GM18519 (cell line): ENCODE results near the gene FMN1.

ENCODE experiments used
- ATAC-seq: cut with Tn5 transposase; IDR thresholded peaks from one replicate; pipeline ENCODE4 v1.9.1; 2021; ENCODE audit warnings: mild to moderate bottlenecking, moderate library complexity; ENCODE audit not compliant: unreplicated experiment, low FRiP score

Gene FMN1

DNA sequence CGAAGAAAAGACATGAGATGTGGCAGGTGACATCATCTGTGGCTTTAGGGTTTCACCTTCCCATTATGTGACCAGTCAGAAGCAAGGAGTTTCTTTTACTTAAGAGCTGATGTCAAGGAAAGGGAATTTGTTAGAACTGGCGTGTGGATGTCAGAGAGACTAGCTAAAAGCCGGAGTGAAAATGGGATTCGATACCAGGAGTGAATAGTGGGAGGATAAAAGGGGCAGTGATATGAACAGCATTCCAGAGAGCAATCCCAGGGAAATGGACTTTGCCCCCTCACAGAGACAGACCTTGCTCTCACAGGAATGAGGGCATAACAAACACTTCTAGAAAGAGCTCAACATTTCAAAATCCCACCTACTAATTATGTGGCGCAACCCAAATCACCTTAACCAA, 5.9 kb upstream of the FMN1 start:
- ATAC-seq: no peak

DNA sequence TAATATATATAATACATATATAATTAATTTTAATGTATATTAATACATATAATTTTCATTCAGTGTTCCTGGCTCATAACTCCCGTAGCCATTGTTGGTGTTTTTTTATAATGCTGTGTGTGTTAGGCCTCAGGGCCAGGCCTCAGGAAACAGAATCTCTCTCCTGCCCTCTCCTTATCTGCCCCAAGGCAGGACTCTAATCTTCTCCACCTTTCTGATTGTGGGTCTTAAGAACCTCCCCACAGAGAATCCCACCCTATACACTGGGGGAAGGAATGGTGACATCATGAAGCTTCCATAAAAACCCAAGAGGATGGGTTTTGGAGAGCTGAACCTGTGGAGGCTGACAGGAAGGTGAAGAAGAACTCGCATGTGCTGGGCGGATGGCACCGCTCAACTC, 4.0 kb upstream of the FMN1 start:
- no peak for ATAC-seq

DNA sequence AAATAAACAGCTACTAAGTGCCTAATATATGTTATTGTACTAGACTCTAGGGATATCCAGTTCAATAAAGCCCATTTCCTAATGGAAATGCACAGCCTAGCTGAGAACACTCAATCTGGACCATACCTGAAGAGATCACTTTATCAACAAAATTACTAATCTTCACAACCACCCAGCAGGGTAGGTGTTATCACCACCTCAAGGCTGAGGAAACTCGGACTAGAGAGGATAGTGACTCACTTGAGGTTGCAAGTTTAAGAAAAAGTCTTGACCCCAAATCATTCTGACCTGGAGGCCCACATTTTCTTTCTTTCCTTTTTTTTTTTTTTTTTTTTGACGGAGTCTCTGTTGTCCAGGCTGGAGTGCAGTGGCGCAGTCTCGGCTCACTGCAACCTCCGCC, 3.1 kb upstream of the FMN1 start:
- no peak for ATAC-seq

DNA sequence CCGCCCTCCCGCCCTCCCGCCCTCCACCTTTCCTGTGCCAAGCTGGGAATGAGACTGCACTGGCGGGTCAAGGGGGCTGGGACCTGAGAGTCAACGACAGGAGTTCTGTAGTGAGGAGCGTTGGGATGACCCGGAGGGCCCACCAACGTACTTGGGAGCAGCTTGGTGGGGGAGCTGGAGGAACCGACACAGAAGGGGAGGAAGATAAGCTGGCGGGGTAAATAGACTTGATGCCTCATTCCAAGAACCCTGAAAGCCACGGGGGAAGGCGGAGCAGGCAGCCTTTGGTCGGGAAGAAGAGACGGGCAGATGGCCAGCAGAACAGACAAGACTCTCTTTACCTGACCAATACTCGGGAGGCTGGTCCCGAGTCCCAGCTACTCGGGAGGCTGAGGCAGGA, 277 bp downstream of the FMN1 start:
- no peak for ATAC-seq

DNA sequence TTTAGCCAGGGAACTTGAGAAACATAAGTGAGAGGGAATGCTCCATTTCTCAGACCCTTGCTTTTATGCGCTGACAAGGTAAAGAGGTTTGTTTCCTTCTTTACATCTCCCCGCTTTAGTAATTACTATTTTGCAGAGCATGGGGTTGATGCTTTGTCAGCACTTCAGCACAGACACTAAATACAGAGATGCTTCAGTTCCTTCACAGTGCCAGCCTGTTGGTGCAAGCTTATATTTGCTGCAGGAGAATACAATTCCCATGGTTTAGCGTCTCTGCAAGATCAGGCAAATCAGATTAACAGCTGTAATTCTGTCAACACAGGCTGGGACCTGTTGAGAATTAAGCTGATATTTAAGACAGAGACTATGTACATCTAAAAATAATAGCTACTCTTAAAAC, 2.9 kb downstream of the FMN1 start:
- ATAC-seq: no peak

DNA sequence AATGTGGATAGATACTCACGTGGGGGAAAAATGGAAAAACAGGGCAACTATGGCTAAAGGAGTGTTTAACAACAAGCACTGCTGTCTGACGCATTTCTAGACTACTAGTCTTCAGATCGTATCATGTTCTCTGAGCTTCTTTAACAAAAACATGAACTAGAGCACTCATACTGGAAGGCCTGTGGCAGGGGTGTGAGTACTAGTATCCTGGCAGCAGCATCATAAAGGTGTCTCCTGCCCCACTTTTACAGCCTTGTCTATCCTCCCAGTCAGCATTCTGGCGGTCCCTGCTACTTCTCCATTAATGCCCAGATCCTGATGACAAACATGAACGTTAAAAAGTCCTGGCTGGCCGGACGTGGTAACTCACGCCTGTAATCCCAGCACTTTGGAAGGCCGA, 4.0 kb downstream of the FMN1 start:
- no peak for ATAC-seq

DNA sequence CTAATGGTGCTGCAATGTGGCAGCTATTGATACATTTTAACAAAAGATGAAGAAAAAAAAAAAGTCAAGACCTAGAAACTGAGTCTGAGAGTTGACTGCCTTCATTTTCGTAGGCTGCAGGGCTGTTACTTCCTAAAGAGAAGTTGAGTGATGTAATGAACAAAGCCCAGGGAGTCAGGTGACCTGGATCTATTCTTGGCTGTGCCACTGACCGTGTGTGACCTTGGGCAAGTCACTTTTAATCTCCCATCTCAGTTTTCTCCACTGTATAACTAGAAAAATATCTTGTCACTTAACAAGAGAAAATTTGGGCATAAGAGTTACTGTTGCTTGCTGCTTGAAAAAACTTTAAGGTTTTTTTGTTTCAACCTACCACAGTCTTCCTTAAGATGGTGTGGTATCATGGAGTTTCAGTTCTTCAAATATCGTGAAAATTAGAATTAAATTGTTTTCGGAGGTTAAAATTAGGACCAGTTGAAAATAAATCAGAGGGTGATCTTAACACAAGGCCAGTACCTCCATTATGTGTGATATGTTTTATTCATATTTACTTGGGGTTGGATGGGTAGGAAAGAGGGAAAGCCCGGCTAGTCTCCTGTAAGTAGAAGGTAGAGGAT, 5.8 kb downstream of the FMN1 start:
- no peak for ATAC-seq

DNA sequence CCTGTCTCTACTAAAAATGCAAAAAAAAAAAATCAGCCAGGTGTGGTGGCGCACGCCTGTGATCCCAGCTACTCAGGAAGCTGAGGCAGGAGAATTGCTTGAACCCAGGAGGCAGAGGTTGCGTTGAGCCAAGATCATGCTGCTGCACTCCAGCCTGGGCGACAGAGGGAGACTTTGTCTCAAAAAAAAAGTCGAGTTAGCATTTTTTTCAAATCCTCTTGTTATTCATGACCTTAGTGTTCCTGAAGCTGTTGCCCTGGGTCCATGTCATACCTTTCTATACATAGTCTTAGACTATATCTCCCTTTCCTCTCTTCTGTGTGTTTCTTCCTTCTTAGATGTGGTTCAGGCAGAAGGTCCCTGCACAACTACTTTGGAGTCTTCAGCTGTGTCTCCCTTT, 6.4 kb downstream of the FMN1 start:
- ATAC-seq: no peak

DNA sequence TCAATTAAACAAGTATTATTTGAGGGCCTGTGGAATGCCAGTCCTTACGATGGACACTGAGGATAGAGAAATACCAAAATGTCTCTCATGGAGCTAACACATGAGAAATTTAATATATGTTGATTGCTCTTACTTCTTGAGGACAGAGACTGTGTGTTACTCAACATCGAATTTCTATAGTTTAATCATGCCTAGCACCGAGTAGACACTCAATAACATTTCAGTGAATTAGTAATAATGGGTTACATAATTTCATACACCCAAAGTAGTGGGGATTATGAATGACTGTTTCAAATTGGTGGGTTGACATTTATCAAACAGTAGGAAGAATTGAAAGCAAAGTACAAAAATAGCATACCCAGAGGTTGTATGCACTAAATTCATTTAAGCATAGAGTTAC, 11.2 kb downstream of the FMN1 start:
- no peak for ATAC-seq

DNA sequence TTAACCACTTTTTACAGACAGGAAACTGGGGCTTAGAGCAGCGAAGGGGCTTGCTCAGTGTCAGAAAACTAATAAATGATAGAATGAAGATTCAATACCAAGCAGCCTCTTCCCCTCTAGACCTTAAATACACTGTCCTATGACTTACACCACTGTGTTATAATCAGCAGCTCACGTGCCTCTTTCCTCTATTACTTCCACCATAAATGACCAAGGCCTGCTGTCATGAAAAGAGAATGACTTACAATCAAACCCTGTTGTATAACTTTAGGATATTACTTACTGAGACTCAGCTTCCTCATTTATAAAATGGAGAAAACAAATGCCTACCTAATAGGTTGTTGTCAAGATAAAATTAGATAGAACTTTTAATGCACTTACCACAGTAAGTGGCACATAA, 11.6 kb downstream of the FMN1 start:
- ATAC-seq: no peak

DNA sequence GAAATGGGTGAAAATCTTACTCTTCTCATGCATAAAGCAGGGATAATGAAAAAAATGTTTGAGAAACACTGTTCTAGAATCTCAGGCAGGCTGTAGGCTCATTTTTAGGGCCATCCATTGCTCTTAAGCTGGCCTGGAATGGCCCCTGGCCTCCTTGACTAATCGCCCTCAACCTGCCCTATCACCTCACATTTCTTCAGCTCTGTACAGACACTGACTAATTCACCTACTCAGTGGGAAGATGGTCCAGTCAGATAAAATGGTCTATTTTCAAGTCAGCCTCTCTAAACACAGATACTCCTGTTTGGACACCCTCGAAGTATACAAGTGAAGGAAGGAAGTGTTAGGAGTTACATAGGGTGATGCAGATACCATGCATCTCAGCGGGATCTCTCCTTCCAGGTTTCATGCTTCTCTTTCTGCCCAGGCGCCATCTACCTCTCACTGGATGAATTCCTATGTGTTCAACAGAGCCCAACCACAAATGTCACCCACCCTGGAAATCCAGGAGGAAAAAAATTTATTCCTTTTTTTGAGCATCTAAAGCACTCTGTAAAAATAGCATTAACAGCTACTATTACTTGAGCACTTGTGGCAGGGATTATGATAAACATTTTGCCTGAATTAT, 12.1 kb downstream of the FMN1 start:
- ATAC-seq: no peak

DNA sequence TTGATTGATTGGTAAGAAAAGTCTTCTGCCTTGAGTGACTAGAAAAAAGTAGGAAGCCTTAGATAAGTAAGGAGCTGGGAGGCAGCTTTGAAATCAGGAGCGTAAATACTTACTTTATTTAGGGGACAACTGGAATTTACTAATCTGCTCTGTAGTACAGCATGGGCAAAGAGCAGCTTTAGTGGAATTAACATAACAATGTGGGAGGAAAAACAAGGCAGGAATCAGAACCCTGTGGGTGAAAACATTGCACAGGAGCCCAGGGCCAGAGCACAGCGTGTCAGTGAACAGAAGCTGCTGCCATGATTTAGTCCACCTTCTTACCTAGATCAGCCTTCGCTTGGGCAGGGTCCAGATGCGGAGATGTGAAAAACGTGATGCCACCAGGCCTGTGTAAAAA, 14.6 kb downstream of the FMN1 start:
- ATAC-seq: no peak

DNA sequence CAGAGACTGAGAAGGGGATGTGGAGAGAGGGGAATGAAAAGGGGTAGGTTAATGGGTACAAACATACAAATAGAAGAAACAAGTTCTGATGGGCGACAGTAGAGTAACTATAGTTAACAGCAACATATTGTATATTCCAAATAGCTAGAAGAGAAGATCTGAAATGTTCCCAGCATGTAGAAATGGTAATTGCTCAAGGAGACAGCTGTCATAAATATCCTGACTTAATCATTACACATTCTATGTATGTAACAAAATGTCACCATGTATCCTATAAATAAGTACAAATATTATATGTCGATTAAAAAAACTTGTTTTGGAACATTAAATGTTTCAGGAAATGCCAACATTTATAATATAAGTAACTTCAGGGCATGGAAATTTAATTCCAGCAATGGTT, 23.3 kb downstream of the FMN1 start:
- ATAC-seq: no peak

DNA sequence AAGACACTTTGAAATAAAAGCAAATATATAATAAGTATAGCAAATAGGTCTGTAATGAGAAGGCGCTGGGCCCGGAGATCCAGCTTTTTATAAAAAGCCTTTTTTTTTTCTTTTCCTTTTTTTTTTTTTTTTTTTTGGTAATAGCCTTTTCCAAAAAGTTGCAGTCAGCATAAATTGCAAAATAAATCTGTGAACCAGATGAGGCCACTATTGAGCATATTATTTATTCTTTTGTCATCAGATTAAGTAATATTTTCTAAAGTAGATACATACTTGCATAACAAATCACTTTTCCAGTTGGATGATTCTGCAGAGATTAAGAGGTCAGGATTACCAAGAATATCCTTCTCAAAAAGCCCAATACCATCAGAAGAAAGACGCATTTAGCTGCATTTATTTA, 24.9 kb downstream of the FMN1 start:
- no peak for ATAC-seq

DNA sequence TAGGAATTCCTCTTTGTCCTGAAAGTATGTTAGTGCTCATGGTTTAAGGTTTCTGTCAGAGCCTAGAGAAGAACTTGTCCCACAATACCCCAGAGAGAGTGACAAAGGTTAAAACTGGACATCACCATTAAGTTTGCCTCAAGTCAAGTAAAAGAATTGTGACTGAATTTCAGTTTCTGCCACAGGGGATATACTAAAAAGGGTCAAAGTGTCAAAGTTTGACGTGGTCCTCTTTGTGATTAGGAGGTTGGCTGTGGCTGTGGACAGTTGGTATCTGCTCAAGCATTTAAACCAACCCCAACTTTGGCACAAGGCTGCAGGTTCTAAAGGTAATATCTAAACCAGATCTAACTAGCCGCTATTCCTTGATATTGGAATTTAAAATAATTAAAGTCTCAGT, 26.1 kb downstream of the FMN1 start:
- no peak for ATAC-seq

DNA sequence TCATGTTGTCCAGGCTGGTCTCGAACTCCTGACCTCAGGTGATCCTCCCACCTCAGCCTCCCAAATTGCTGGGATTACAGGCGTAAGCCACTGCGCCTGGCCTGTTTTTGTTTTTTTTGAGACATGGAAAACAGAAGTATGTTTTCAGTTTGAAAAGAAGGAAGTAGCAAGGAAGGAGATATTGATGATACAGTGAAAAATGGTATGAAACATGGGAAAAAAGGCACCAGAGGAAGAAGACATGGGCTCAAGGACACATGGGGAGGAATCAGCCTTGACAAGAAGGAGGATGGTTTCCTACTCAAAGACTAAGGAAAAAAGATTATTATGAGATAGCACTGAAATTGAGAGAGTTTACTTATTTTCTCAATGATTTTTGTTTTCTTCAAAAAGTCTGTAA, 30.7 kb downstream of the FMN1 start:
- ATAC-seq: no peak

DNA sequence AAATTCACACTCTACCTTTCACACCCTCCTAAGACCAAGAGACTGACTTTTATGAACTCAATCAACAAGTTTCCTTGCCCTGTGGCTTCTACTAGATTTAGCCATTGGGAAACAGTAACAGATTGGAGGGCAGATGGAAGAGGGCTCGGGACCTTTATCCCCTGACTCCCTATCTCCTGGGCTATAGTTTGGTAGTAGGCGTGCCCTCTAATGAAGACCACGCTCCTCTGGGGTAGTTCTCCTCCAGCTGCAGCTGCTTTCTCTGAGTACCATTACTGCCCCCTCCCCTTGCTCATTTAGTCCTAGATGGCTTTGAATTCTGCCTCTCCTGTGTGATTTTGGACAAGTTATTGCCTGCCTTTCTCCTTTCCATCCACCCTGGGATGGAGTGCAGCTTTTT, 33.3 kb downstream of the FMN1 start:
- no peak for ATAC-seq

DNA sequence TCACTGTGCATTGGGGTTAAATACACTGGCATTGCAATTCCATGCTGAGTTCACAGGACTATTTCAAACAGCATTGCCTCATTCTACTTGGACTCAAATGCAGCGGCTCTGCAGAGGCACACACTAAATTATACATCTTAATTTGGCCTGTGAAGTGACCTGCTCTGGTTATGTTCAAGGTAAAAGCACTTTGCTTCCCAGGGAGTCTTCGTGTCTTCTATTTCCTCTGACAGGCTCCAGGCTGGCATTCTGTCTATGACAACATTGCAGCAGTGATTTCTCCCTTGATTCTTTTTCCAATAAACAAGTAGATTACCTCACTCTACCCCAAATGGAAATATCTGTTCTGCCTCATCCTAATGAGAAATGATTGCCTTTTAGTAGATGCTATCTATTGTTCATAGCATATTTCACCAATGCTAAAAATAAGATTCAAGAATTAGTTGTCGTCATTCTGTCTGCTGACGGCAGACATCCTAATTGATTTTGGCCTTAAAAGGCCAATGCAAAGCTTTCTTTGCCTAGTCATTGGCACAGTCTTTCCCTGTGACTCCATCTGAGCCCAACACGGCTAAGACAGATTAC, 33.8 kb downstream of the FMN1 start:
- ATAC-seq: no peak

DNA sequence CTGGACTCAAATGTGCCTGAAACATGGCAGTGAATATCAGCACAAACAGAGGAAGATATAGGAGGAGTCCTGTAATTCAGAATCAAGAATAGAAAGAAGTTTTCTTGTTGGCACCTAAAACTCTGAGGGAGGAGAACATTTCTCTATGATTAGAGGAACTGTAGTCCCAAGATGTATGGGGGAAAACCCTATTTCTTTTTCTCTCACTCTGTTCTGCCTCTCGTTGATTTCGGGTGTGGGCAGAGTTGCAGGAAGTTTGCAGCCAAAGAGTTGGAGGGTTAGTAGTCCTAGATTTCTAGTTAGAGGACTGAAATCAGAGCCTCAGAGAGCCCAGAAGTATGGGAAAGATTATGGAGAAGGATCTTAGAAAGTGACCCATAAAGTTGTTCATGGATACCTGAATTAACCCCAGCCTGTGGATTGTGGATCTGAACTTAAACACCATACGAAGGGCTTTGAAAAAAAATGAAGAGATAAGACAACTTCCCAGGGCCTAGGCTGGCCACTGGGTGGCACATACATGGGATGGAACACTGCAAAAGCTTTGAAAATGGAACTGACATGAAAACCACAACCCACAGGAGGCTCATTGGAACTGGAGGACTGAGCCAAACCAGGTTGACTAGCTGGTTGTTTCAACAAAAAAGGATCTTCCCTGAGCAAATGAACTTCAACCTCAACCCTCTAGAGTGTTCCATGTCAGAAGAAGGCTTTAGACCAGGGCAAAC, 34.6 kb downstream of the FMN1 start:
- ATAC-seq: no peak

DNA sequence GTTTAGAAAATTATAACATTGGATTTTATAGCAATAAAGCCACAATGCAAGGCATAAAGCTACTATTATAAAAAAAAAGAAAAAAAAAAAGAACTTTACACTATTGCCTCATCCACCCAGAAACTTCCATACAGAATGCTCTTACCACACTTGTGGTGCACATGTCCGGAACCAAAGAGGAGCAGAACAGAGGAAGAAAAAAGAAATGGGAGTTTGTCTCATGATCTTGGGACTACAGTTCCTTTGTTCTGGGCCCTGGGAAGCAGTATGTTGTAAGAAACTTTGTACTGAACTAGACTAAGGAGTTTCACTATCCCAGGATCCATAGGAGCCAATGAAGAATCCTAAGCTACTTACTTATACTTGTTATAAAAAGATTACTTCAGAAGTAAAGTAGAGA, 36.1 kb downstream of the FMN1 start:
- ATAC-seq: no peak

DNA sequence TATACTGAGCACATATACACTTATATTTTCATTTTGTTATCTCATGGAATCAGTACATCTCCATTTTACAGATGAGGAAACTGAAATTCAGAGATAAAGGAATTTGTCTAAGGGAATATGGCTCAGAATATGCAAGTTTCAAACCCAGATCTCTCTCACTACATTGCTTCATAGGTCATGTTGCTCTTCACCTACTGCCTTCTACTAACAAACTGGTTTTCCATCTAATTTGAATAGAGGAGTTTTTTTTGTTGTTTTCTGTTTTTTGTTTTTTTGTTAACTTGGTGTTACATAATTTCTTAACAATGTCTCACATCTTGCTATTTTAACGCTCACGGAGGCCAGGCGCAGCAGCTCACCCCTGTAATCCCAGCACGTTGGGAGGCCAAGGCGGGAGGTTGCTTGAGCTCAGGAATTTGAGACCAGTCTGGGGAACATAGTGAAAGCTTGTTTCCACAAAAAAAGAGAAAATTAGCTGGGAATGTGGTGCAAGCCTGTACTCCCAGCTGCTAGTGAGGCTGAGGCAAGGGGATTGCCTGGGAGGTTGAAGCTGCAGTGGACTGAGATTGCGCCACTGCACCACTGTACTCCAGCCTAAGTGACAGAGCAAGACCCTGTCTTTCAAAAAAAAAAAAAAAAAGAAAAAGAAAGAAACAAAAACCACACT, 37.0 kb downstream of the FMN1 start:
- no peak for ATAC-seq
